ENCODE data around the gene ITGB1. TPM values are rescaled to one million over a fixed set of nuclear protein-coding genes. Genes with fewer than 3 reads are reported as not detected.
"Not testable (repeated sequence)": the region's sequence is repeated elsewhere in the genome, so short reads cannot be mapped to it uniquely, and the experiment has no call there.

Gene ITGB1
- total and polyA plus RNA-seq, 9 of the 15 experiments (the other 6 are each of a cell fraction or from before 2014, with no cell fraction given): 40.2 to 194 (median 155) TPM

- no peak for TF ChIP-seq ZBTB9 (CRISPR knock-in tag; IDR thresholded peaks at IDR 0.05)
Measured at GRCh38 chr10:32911285-32912016, 46.6 kb downstream of the ITGB1 start (continued).

- 87% methylated on average over 4 of the region's 7 CpGs for WGBS (ENCODE audit: insufficient coverage, low coverage, missing lambda C conversion rate)
- POLR2A ChIA-PET: interaction anchor here (0.9 kb wide), 1 partner anchor 44 kb away, joined by 5 read pairs; no protein-coding TSS in a partner anchor
- H3K9me1 ChIP-seq (ENCODE audit: control insufficient read depth, insufficient read depth, low read length); H2AFZ ChIP-seq (ENCODE audit: low read depth, low read length); H3K4me1 ChIP-seq (replicated peaks in 1 of 2; ENCODE audit: control insufficient read depth in 2 of 2, insufficient read depth in 2 of 2, low read length in 2 of 2); H3K79me2 ChIP-seq (ENCODE audit: control insufficient read depth, insufficient read depth, low read length); in situ Hi-C loops (cut with MboI); BruUV-seq (replicated peaks); DNase-seq (ENCODE audit: extremely low read depth in 1 of 4, low spot score in 3 of 4); H3K4me3 ChIP-seq; H3K27ac ChIP-seq (ENCODE audit: extremely low read depth, low read depth, low read length); H3K27me3 ChIP-seq (ENCODE audit: control insufficient read depth in 2 of 2, insufficient read depth in 2 of 2, low read length in 2 of 2); H3K9ac ChIP-seq (ENCODE audit: insufficient read depth in 1 of 2, low read depth in 2 of 2, low read length in 2 of 2); CTCF ChIA-PET (ENCODE audit: low intra/inter-chr PET ratio); H3K9me3 ChIP-seq (replicated peaks; ENCODE audit: control insufficient read depth, insufficient read depth, low read depth, low read length); H3K4me2 ChIP-seq (ENCODE audit: insufficient read depth, low read length); H4K20me1 ChIP-seq (replicated peaks; ENCODE audit: control insufficient read depth, insufficient read depth, low read length); FAIRE-seq; intact Hi-C loops (cut with micrococcal nuclease); ATAC-seq: not testable (repeated sequence)
- peaks cover 67% of the 10 kb centered on the region for H3K36me3 ChIP-seq (ENCODE audit: control insufficient read depth, insufficient read depth, low read length)
Measured at GRCh38 chr10:32909970-32910369, 48.1 kb downstream of the ITGB1 start.
